AG08396 (cell line): ENCODE measurements around the gene CDK14.
"Not testable (repeated sequence)": the region's sequence is repeated elsewhere in the genome, so short reads cannot be mapped to it uniquely, and the experiment has no call there.

ENCODE experiments used
- DNase-seq: peaks from one replicate; pipeline ENCODE4 v3.0.0; 2012; ENCODE audit warnings: low spot score, mixed read lengths

Gene CDK14

DNA sequence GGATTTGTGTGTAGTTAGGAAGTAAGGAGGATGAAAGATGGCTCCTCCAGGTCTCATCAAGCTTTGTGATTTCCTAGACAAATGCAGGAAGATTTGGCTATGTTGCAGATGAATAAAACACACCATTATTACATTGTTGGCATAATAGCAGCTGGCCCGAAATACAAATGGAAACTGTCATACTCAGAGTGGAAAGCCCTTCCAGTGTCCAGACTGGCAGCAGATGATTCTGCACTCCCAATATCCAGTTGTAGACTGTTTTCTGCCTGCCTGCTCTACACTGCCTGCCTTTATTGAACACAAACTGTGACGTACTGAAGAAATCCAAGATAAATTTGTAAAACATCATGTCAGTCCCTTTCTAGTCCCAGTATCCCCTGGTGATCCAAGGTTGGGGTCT lies 568.4 kb downstream of the CDK14 start:
- DNase-seq: no peak

DNA sequence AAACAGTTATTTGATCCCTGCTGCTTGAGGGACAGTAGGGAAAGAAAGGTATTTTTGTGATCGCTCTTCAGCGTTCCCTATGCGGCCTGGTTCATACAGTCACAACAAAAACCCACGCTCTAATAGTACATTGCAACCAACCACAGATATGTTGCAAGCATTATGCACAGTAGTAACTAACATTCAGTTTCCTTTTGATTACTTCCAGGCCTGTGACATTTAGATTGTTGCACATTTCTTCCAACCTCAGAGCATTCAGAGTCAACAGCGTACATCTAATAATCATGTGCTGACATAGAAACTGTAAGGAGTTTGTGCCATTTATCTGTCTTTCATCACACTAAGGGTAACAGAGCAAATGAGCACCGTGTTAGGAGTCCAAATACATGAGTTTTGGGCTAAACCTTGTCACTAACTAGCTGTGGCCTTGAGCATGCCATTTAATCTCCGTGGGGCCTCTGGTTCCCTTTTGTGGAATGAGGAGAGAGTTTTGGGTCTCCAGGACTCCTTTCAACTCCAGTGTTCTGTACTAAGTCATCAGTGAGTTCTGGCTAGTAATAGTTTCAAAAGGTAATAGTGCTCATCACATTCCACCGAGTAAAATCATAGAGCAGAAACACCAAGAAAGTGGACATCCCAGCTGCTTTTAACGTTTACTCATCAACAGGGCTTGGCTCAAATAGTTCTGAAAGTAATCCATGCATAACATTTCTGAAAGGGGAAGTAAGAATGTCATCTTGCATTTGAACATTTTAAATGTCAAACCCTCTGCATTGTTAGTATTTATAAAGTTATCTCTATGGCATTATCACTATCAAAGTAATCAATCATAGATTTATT lies 569.1 kb downstream of the CDK14 start:
- DNase-seq: peak; percentile 67

- no peak for DNase-seq
Observed at GRCh38 chr7:91165846-91166230, 569.7 kb downstream of the CDK14 start.

DNA sequence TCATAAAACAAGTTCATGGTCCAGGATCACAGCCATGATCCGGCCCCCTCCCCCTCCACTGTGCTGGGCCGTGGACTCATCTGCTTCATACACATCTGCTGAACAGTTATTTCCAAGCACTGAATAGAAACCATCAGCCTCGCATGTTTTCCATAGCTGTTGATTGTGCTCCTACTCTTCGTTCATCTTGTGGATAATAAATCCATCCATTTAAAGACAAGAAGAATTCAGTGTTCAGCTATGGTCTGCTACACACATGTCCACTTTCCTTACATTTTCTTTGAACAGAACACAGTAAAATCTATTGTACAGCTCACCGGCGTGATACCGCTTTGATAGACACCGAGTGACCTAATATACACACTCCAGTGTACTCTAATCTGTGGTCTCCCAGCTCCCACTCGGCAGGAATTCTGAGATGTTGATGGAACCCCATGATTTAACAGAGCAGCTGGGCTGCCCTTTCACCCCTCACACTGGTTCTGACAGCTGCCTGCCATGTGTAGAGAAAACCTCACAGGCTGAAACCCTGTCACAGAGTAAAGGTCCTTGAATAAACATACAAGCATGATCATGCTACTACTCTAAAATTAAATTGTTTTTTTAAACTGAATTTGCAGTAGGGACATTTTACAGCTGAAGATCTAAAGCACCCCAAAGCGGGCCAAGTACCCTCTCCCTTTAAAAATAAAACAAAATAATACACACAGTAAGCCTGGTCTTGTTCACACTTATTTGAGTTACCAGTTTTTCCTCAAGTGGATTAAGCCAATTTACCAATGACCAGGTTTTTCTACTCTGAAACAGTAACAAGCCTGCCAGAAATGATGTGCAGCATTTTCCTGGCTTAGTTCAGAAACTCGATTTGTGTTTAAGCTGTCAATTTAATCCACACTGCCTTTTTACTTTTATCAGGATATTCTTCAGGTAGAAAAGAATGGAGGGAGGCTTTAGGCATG lies 573.0 kb downstream of the CDK14 start:
- DNase-seq: no peak

DNA sequence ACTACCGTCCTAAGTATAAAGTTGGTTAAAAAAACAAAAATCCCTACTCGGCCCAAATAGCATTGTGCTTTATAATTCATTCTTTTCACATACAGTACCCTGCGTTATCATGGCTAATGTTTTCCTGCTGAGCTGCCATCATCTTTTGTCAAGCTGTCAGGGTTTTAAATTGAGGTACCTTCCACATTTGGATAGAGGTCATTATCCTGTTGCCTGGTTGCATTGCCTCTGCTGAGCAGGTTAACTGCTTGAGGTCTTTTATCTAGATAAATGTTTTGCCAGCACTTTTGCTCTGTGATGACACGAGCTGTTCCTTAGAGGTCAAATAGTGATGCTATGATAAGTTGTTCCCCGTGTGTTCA lies 573.7 kb downstream of the CDK14 start:
- DNase-seq: no peak

GRCh38 chr7:91173265-91173664 lies 577.1 kb downstream of the CDK14 start:
- DNase-seq: not testable (repeated sequence)

GRCh38 chr7:91180746-91181145 lies 584.6 kb downstream of the CDK14 start:
- DNase-seq: no peak

DNA sequence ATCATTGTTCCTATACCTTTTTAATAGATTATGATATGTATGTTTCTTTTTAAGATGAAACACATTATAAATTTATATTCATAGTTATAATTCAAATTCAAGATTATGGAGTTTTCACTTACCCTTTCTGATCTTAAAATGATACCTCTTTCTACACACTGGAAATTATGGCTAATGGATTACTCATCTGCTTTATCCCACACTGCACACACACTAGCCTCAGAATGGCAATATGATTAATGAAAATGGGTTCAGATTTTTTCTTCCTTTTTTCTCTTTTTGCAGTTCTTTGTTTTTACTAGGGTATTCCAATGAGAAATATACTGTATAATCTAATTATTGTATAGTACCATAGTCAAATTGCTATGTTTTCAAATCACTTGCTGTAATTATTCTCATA lies 585.8 kb downstream of the CDK14 start:
- DNase-seq: no peak

DNA sequence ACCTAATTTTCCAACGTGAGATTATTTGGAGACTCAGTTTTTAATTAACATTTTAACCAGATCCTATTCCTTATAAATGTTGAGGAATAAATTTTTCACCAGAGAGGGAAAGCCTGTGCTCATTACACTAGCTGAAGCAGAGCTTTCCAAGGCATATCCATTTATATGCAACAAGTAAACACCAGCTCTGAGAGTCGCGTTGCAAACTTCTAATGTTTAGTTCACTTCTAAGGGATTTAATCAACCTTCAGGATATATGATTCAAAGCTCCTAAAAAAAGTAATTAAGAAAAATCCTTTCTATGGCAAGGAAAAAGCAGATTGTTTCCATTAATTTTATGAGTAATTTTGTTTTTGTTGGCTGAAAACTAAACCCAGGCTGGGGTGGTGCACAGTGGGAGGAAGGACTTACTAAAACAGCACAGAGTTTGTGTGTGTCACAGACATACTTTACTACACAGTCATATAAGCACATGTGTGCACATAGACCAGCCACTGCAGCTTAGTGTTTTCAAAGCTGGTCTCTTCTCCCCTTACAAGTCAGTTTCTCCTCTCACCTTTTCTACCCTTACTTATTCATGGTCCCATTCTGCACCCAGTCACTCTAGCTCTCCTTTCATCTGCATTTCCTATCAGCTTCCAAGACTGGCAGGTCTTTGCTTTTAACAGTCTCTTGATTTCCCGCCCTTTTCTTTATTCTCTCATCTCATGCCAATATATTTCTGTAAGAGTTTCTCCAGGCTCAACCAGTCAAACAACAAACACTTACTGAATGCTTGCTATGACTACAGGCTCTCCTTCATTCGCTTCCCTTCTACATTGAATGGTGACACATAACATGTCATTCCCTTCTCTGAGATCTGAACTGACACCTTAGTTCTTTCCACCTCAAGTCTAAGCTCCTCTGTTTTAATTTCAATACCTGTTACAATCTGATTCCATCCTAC lies 587.0 kb downstream of the CDK14 start:
- peak; percentile 75 for DNase-seq

- DNase-seq: no peak
Observed at GRCh38 chr7:91185771-91186170, 589.6 kb downstream of the CDK14 start.

DNA sequence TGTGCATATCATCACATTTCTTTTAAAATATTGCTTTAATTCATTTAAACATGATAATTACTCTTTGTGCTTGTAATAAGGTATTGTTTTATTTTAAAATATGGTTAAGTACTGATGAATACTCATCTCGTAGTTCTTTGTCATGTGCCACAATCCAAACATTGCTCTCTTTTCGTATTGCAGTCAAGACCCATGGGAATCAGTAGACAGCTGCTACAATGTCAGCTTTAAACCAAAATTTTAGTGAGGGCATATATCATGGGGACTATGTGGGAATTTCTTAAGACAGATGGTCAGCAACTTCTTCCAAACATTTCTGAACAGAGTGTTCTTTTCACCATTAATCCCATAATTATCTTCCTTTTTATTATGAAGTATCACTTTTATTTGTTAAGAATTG lies 590.9 kb downstream of the CDK14 start:
- no peak for DNase-seq

DNA sequence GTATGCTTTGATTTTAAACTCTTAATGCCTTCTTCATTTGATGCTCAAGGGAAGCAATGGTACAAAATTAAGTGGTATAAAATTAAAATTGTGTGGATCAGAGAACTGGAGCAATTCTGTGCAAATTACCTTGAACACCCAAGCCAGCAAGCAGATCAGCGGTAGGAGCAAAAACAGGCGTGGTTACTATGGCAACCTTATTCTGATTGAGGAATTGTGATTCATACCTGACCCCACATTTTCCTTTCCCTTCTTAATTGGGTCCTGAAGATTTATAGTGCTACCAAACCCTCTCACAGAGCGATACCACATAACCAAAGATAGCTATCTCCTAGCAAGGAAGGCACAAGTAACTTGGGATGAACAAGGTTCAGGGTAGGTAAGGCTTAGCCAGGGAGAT lies 595.6 kb downstream of the CDK14 start:
- DNase-seq: no peak

DNA sequence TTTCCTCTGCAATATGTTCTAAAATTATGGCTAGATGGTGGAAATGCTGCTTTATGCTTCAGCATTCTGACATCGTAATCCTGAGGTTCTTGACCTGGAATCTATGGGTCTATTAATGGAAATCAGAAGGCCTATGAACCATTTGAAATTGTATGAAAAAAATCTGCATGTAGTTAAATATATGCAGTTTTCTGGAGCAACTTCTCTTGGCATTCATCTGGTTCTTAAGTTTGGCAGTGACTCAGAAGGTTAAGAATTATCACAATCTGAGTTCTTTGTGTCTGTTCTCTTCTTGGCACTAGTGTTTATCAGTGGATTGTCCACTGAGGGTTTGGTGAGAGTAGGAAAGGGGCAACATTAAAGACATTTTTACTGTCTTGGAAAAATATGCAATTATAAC lies 597.0 kb downstream of the CDK14 start:
- DNase-seq: no peak

DNA sequence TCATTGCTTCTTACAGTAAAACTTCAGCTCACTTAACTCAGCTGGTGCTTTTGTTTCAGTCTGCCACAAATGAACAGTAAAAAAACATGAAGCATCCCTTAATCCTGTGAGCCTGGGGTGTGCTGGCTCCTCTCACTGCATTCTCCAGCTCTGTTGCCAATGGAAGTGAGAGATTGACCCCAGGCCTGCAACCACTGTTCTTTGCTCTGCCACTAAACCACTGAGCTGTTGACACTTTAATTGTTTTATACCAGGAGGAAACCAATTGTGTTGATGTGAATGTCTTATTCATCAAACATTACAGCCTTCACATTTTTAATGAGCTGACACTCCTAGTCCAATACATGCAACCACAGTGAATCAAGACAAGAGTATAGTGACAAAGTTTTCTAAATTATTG lies 598.7 kb downstream of the CDK14 start:
- no peak for DNase-seq

- DNase-seq: no peak
Observed at GRCh38 chr7:91196058-91196457, 599.9 kb downstream of the CDK14 start.

DNA sequence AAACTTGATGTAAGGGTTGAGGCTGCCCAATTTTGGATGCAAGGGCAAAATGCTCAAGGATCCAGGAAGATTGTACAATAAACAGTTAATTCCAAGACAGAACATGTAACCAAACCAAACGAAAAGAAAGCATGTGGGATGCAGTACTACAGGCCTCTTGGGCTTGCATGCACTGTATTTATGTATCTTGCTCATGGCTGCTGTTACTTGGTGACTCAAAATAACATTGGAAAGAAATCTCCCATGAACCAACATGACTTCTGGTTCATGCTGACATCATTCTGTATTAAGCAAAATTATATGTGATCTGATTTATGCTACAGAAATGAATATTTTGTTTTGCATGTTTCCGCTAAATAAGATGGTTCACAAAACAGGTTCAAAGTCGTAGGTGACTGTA lies 602.2 kb downstream of the CDK14 start:
- DNase-seq: peak; percentile 32

GRCh38 chr7:91199601-91200000 lies 603.5 kb downstream of the CDK14 start:
- DNase-seq: no peak

DNA sequence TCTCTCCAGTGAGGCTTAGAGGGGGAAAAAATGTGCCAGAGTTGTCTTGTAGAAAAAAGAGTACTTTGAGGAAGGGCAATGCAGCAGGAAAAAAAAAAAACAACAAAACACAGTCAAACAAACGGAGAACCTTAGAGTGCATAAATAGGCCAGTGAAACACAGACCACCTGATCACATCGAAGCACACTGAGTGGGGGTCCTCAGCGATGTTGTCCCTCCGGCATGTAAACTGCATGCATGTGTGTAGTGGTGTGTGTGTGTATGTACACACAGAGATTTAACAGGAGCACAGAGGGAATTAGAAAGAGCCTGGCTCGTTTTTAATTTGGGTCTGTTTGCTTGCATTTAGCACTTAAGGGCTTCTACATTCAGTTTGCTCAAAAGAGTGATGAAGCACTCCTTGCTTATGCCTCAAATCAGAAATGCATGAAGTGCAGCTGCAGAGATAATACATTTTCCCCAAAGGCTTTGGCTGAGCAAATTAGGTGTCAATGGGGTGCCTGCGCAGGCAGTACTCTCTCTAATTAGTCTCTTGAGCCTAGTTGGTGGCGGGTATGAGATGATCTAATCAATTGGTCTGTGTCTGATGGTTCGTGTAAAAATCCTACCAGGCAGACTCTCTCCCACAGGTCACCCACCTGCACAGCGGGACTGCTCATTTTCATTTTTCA lies 605.5 kb downstream of the CDK14 start:
- DNase-seq: no peak

DNA sequence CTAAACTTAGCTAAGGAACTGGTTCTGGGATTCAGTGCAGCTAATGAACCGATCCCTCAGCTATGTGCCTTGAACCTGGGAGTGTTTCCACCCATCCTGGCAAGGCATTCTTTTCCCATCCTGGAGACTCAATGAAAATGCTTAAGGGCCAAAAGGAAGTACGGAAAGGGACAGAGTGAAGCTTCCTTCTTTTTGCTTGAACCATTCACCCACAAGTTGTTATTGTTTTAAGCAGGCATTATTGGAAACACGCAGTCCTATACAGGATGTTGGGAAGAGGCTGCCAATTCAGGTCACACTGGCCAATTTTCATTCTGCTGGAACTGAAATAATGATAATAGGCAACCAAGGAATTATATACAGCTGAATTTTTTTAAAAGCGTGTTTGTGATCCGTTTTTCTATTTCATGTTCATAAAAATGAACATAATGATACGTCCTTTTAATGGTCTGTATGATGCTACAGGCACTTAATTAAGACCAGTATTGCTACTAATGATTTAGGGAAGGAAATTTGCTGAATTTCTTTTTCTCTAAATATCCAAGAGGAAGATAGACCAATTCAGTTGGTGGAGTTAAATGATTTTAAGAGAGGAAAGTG lies 610.3 kb downstream of the CDK14 start:
- DNase-seq: no peak

- DNase-seq: peak; percentile 13
Observed at GRCh38 chr7:91212582-91212981, 616.5 kb downstream of the CDK14 start.

- DNase-seq: no peak
Observed at GRCh38 chr7:91226411-91226810, 630.3 kb downstream of the CDK14 start.
